ENCODE results near the gene APOO.

APOO gene

DNA sequence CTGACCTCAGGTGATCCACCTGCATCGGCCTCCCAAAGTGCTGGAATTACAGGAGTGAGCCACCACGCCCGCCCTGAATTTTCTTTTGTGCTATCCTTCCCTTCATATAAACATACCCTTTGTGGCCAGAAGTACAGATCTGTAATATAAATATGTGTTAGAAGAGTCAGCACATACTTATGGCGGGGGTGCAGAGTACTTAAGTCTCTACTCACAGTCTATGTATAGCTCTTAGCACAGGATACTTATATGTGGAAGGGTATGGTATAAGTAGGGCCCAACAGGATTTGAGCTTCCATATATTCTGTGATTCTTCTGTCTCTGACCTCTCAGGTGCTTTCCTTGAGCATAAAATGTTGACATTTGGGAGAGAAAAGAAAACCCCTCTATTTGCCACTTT, 18.3 kb upstream of the APOO start:
- Histone ChIP-seq H3K4me1 (ENCODE audit: insufficient read depth, poor library complexity, severe bottlenecking) (no peaks in the 10 kb centered on the region), H3K27me3 (ENCODE audit: insufficient read depth, poor library complexity, severe bottlenecking) (no peaks in the 10 kb centered on the region), H3K36me3 (ENCODE audit: low read depth) (no peaks in the 10 kb centered on the region), H3K4me3 (ENCODE audit: severe bottlenecking) (no peak overlapping the region), H3K9me3 (ENCODE audit: severe bottlenecking) (no peaks in the 10 kb centered on the region), H3K27ac (ENCODE audit: poor library complexity, severe bottlenecking) (no peak overlapping the region)
- ATAC-seq (ENCODE audit: low read depth): no peak
- DNase-seq (ENCODE audit: low spot score): no peak
- TF ChIP-seq, protein P1, sequence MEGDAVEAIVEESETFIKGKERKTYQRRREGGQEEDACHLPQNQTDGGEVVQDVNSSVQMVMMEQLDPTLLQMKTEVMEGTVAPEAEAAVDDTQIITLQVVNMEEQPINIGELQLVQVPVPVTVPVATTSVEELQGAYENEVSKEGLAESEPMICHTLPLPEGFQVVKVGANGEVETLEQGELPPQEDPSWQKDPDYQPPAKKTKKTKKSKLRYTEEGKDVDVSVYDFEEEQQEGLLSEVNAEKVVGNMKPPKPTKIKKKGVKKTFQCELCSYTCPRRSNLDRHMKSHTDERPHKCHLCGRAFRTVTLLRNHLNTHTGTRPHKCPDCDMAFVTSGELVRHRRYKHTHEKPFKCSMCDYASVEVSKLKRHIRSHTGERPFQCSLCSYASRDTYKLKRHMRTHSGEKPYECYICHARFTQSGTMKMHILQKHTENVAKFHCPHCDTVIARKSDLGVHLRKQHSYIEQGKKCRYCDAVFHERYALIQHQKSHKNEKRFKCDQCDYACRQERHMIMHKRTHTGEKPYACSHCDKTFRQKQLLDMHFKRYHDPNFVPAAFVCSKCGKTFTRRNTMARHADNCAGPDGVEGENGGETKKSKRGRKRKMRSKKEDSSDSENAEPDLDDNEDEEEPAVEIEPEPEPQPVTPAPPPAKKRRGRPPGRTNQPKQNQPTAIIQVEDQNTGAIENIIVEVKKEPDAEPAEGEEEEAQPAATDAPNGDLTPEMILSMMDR (IDR thresholded peaks at IDR 0.05; ENCODE audit: poor library complexity, severe bottlenecking): no peak

- TF ChIP-seq, protein P1 (IDR thresholded peaks at IDR 0.05; ENCODE audit: poor library complexity, severe bottlenecking): no peak
- no peak for ATAC-seq (ENCODE audit: low read depth)
- Histone ChIP-seq H3K36me3 (ENCODE audit: low read depth) (no peaks in the 10 kb centered on the region), H3K27me3 (ENCODE audit: insufficient read depth, poor library complexity, severe bottlenecking) (no peaks in the 10 kb centered on the region), H3K4me1 (ENCODE audit: insufficient read depth, poor library complexity, severe bottlenecking) (no peaks in the 10 kb centered on the region), H3K27ac (ENCODE audit: poor library complexity, severe bottlenecking) (no peak overlapping the region), H3K9me3 (ENCODE audit: severe bottlenecking) (no peaks in the 10 kb centered on the region), H3K4me3 (ENCODE audit: severe bottlenecking) (no peak overlapping the region)
- DNase-seq (ENCODE audit: low spot score): no peak
Observed at GRCh38 chrX:23919706-23920320, 12.1 kb upstream of the APOO start.

- Histone ChIP-seq H3K4me3 (ENCODE audit: severe bottlenecking) (no peak overlapping the region), H3K9me3 (ENCODE audit: severe bottlenecking) (no peaks in the 10 kb centered on the region), H3K4me1 (ENCODE audit: insufficient read depth, poor library complexity, severe bottlenecking) (no peaks in the 10 kb centered on the region), H3K27ac (ENCODE audit: poor library complexity, severe bottlenecking) (no peak overlapping the region), H3K27me3 (ENCODE audit: insufficient read depth, poor library complexity, severe bottlenecking) (no peaks in the 10 kb centered on the region), H3K36me3 (ENCODE audit: low read depth) (no peaks in the 10 kb centered on the region)
- ATAC-seq (ENCODE audit: low read depth) (no peak), DNase-seq (ENCODE audit: low spot score) (no peak)
- TF ChIP-seq, protein P1 (IDR thresholded peaks at IDR 0.05; ENCODE audit: poor library complexity, severe bottlenecking): no peak
Observed at GRCh38 chrX:23919148-23919547, 11.4 kb upstream of the APOO start.

GRCh38 chrX:23911126-23911835, 3.5 kb upstream of the APOO start:
- Histone ChIP-seq H3K4me3 (ENCODE audit: severe bottlenecking) (no peak overlapping the region), H3K4me1 (ENCODE audit: insufficient read depth, poor library complexity, severe bottlenecking) (peaks cover 3% of the 10 kb centered on the region), H3K9me3 (ENCODE audit: severe bottlenecking) (no peaks in the 10 kb centered on the region), H3K36me3 (ENCODE audit: low read depth) (no peaks in the 10 kb centered on the region), H3K27me3 (ENCODE audit: insufficient read depth, poor library complexity, severe bottlenecking) (no peaks in the 10 kb centered on the region), H3K27ac (ENCODE audit: poor library complexity, severe bottlenecking) (no peak overlapping the region)
- TF ChIP-seq, protein P1 (IDR thresholded peaks at IDR 0.05; ENCODE audit: poor library complexity, severe bottlenecking): no peak
- DNase-seq (ENCODE audit: low spot score): no peak
- ATAC-seq (ENCODE audit: low read depth): no peak

All from RWPE2 (cell line).